GM12878 (cell line): ENCODE data around the gene NRXN3. TPM values are rescaled to one million over a fixed set of nuclear protein-coding genes. Genes with fewer than 3 reads are reported as not detected.

Experiments
- ATAC-seq: fragments of 200-7000 bp; cut with Tn5 transposase; 3 replicates; pipeline ENCODE4 v1.9.1; 2020; ENCODE audit warnings: mild to moderate bottlenecking, moderate library complexity
- BruUV-seq: library from RNA; stranded (reverse); fragments of 400-500 nt; replicated peaks from 2 replicates; lab custom pipeline; 2021; lab: Mats Ljungman, UMichigan
- CTCF ChIA-PET: fragments of 300-600 bp; sonication (Branson Sonifier 250); formaldehyde crosslinking; extraction: SDS; loops from one replicate; lab custom pipeline; 2021; ENCODE audit warnings: inconsistent platforms; lab: Yijun Ruan, JAX
- POLR2A ChIA-PET: fragments of 350-600 bp; formaldehyde crosslinking; extraction: SDS; loops from one replicate; lab custom pipeline; 2021; ENCODE audit warnings: inconsistent platforms; lab: Charles Lee
- RAD21 ChIA-PET: fragments of 300-600 bp; sonication (Branson Sonifier 250); formaldehyde crosslinking; loops from one replicate; lab custom pipeline; 2023; ENCODE audit warnings: antibody characterized with exemption; ENCODE audit not compliant: unreplicated experiment; lab: Charles Lee
- SMC1A ChIA-PET: fragments of 300-600 bp; sonication (Branson Sonifier 250); formaldehyde crosslinking; loops from one replicate; lab custom pipeline; 2023; ENCODE audit not compliant: unreplicated experiment, uncharacterized antibody; lab: Charles Lee
- DNase-seq: peaks from one replicate; pipeline ENCODE4 v3.0.0-alpha.2; 2011; ENCODE audit warnings: low read depth, low spot score
- FAIRE-seq: peaks from 3 replicates; lab custom pipeline; 2011; peaks lifted over from hg19 to GRCh38; lab: Jason Lieb, UNC
- H2AFZ ChIP-seq: 2 replicates; pipeline ENCODE4 v1.6.0; 2011; ENCODE audit warnings: low read depth, low read length, control low read depth; ENCODE audit not compliant: control insufficient read depth
- H3K27ac ChIP-seq: 2 replicates; pipeline ENCODE4 v1.5.1; 2011; ENCODE audit warnings: control low read depth; ENCODE audit not compliant: control insufficient read depth, insufficient read depth
- H3K27me3 ChIP-seq, 2 experiments: replicated peaks in 1 of 2; 2 replicates each; pipeline versions ENCODE4 v1.6.0 to v1.6.1; 2011; ENCODE audit warnings: low read length in 1 of 2; ENCODE audit not compliant: control insufficient read depth in 2 of 2, insufficient read depth in 2 of 2
- H3K36me3 ChIP-seq, 2 experiments: 2 replicates each; pipeline ENCODE4 v1.5.1; 2011; ENCODE audit warnings: low read length in 1 of 2; ENCODE audit not compliant: control insufficient read depth in 2 of 2, insufficient read depth in 2 of 2
- H3K4me1 ChIP-seq: 2 replicates; pipeline ENCODE4 v1.6.1; 2011; ENCODE audit warnings: mild to moderate bottlenecking, low read length, moderate library complexity, mixed read lengths; ENCODE audit not compliant: control insufficient read depth, insufficient read depth
- H3K4me2 ChIP-seq: 2 replicates; pipeline ENCODE4 v1.6.0; 2011; ENCODE audit warnings: control low read depth; ENCODE audit not compliant: control insufficient read depth, insufficient read depth
- H3K4me3 ChIP-seq: fragments of 200-600 bp; sonication (generic); 2 replicates; pipeline ENCODE4 v1.5.1; 2016
- H3K79me2 ChIP-seq: 2 replicates; pipeline ENCODE4 v1.6.0; 2011; ENCODE audit warnings: low read length; ENCODE audit not compliant: control insufficient read depth, insufficient read depth
- H3K9ac ChIP-seq: 2 replicates; pipeline ENCODE4 v1.8.0; 2011; ENCODE audit warnings: low read length, control low read depth, mixed read lengths; ENCODE audit not compliant: control insufficient read depth, insufficient read depth
- H3K9me3 ChIP-seq: replicated peaks from 3 replicates; pipeline ENCODE4 v1.5.1; 2011; ENCODE audit warnings: mild to moderate bottlenecking, low read length; ENCODE audit not compliant: control insufficient read depth, insufficient read depth
- H4K20me1 ChIP-seq: 2 replicates; pipeline ENCODE4 v1.6.0; 2011; ENCODE audit not compliant: control insufficient read depth, insufficient read depth
- EZH2 ChIP-seq: IDR thresholded peaks from 2 replicates; pipeline ENCODE4 v1.6.1; 2012; ENCODE audit warnings: low read depth, mild to moderate bottlenecking, control low read depth, inconsistent platforms, low read length, borderline replicate concordance; ENCODE audit not compliant: control insufficient read depth
- FOXM1 ChIP-seq: IDR thresholded peaks from 2 replicates; pipeline ENCODE4 v1.6.1; 2012; ENCODE audit warnings: low read depth, mild to moderate bottlenecking, inconsistent platforms, low read length, moderate library complexity
- IRF4 ChIP-seq: IDR thresholded peaks from 2 replicates; pipeline ENCODE4 v1.6.1; 2011; ENCODE audit warnings: low read depth, low read length
- MTA3 ChIP-seq: IDR thresholded peaks from 2 replicates; pipeline ENCODE4 v1.6.1; 2012; ENCODE audit warnings: low read length, inconsistent platforms, borderline replicate concordance
- NFXL1 ChIP-seq: fragments of 450-650 bp; IDR thresholded peaks from 2 replicates; pipeline ENCODE4 v1.6.1; 2017; ENCODE audit warnings: antibody characterized with exemption, mild to moderate bottlenecking, borderline replicate concordance
- NR2C1 ChIP-seq: fragments of 450-650 bp; IDR thresholded peaks from 2 replicates; pipeline ENCODE4 v1.6.1; 2017; ENCODE audit warnings: antibody characterized with exemption, mild to moderate bottlenecking, moderate library complexity
- NR2F1 ChIP-seq: fragments of 450-650 bp; conservative IDR thresholded peaks from 2 replicates; pipeline ENCODE4 v1.6.1; 2017; ENCODE audit warnings: mild to moderate bottlenecking
- RAD21 ChIP-seq: IDR thresholded peaks from 2 replicates; pipeline ENCODE4 v1.6.1; 2011; ENCODE audit warnings: mild to moderate bottlenecking, low read depth, low read length, moderate library complexity; ENCODE audit not compliant: insufficient read depth
- SMAD5 ChIP-seq: IDR thresholded peaks from 2 replicates; pipeline ENCODE4 v1.6.1; 2016; ENCODE audit warnings: antibody characterized with exemption, low read depth
- SP1 ChIP-seq: IDR thresholded peaks from one replicate; pipeline ENCODE4 v1.6.1; 2011; ENCODE audit warnings: low read depth, low read length
- SUZ12 ChIP-seq: fragments of 200-600 bp; sonication (generic); IDR thresholded peaks from one replicate; pipeline ENCODE4 v1.6.1; 2018; ENCODE audit warnings: antibody characterized with exemption, mild to moderate bottlenecking; ENCODE audit not compliant: unreplicated experiment
- TAF1 ChIP-seq: IDR thresholded peaks from 2 replicates; pipeline ENCODE4 v1.6.1; 2011; ENCODE audit warnings: mild to moderate bottlenecking, low read depth, low read length, borderline replicate concordance
- WGBS: methylation state at CpG from one replicate; pipeline ENCODE4 v1.1.6; 2016; ENCODE audit warnings: low lambda C conversion rate; ENCODE audit not compliant: insufficient replicate concordance, insufficient coverage; ENCODE audit errors: missing lambda C conversion rate; 5-methylcytosine and 5-hydroxymethylcytosine counted together
- in situ Hi-C: fragments of 300-500 bp; cut with MboI; formaldehyde crosslinking; loops from 9 replicates; pipeline ENCODE4 v1.14.3; 2018; ENCODE audit warnings: mixed read lengths
- intact Hi-C: fragments of 100-400 bp; cut with micrococcal nuclease; formaldehyde crosslinking; loops from one replicate; pipeline ENCODE4 v1.14.2; 2022; ENCODE audit not compliant: unreplicated experiment
- polyA plus RNA-seq, 11 experiments: library from polyadenylated mRNA; depleted of rRNA in 4 of 11; unstranded in 6 of 11; stranded (reverse) in 5 of 11; fragments of >200 nt; fragmentation: Nextera tagmentation in 4 of 11; fragmentation: Illumina TruSeq in 1 of 11; extraction: Ambion mirVana in 4 of 11; extraction: Trizol in 1 of 11; gene quantifications; 1 replicate in 1 of 11; 2 replicates in 10 of 11; pipeline versions ENCODE4 v1.2.1 to v1.2.3, GENCODE V29; 2011 to 2016; ENCODE audit warnings: inconsistent platforms in 2 of 11, missing spikeins in 2 of 11, low read depth in 1 of 11
- total RNA-seq, 4 experiments: library from RNA; depleted of rRNA in 3 of 4; stranded (reverse); fragments of >200 nt in 3 of 4; fragmentation: Illumina TruSeq in 1 of 4; extraction: Trizol in 1 of 4; gene quantifications; 2 replicates each; pipeline versions ENCODE4 v1.2.1 to v1.2.3, GENCODE V29; 2013 to 2021
- TF ChIP-seq, protein P1 (sequence below): fragments of 450-650 bp; IDR thresholded peaks from 2 replicates; pipeline ENCODE4 v1.6.1; 2017; ENCODE audit warnings: borderline replicate concordance
- TF ChIP-seq, protein P2 (sequence below): fragments of 450-650 bp; formaldehyde crosslinking; IDR thresholded peaks from 2 replicates; pipeline ENCODE4 v1.4.0; 2022; ENCODE audit warnings: mild to moderate bottlenecking, moderate library complexity
- TF ChIP-seq, protein P3 (sequence below): fragments of 450-650 bp; IDR thresholded peaks from 2 replicates; pipeline ENCODE4 v1.6.1; 2014; ENCODE audit warnings: mild to moderate bottlenecking
- TF ChIP-seq, protein P4 (sequence below): IDR thresholded peaks from 2 replicates; pipeline ENCODE4 v1.6.1; 2012; ENCODE audit warnings: low read depth, low read length, improper control_type of control experiment

The NRXN3 gene
- total and polyA plus RNA-seq, 10 of the 15 experiments (the other 5 are each of a cell fraction or from before 2014, with no cell fraction given) = 0.52 to 3.3 (median 1.4) TPM

DNA sequence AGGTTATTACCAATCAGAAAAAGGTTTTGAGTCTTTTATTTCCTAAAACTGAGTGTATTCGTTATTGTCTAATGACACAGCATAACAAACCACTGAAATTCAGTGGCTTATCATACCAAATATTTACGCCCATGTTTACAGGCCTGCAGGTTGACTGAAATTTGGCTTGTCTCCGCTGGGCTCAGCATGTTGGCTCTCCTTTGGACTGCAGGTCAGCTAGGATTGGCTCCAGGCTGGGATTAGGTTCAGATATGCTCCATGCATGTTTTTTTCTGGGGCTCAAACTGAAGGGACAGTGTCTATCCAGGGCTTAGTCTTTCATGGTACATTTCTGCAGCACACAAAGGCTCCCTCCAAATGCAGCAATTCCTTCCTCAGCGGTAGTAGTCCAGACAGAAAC, 1471.2 kb downstream of the NRXN3 start:
- Histone ChIP-seq H3K27ac (no peak overlapping the region), H3K4me1 (no peaks in the 10 kb centered on the region), H3K79me2 (no peaks in the 10 kb centered on the region), H3K9ac (no peak overlapping the region), H3K27me3 (no peaks in the 10 kb centered on the region), H3K36me3 (no peaks in the 10 kb centered on the region), H3K4me2 (no peak overlapping the region), H2AFZ (no peak overlapping the region), H3K9me3 (no peaks in the 10 kb centered on the region), H4K20me1 (no peaks in the 10 kb centered on the region), H3K4me3 (no peak overlapping the region)
- FAIRE-seq = no peak
- ChIA-PET SMC1A (no interaction called here), POLR2A (no interaction called here), CTCF (no interaction called here), RAD21 (no interaction called here)
- in situ Hi-C loops = no loop called here
- TF ChIP-seq RAD21 = no peak
- TF ChIP-seq, protein P1, sequence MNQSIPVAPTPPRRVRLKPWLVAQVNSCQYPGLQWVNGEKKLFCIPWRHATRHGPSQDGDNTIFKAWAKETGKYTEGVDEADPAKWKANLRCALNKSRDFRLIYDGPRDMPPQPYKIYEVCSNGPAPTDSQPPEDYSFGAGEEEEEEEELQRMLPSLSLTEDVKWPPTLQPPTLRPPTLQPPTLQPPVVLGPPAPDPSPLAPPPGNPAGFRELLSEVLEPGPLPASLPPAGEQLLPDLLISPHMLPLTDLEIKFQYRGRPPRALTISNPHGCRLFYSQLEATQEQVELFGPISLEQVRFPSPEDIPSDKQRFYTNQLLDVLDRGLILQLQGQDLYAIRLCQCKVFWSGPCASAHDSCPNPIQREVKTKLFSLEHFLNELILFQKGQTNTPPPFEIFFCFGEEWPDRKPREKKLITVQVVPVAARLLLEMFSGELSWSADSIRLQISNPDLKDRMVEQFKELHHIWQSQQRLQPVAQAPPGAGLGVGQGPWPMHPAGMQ = no peak
- TF ChIP-seq, protein P2, sequence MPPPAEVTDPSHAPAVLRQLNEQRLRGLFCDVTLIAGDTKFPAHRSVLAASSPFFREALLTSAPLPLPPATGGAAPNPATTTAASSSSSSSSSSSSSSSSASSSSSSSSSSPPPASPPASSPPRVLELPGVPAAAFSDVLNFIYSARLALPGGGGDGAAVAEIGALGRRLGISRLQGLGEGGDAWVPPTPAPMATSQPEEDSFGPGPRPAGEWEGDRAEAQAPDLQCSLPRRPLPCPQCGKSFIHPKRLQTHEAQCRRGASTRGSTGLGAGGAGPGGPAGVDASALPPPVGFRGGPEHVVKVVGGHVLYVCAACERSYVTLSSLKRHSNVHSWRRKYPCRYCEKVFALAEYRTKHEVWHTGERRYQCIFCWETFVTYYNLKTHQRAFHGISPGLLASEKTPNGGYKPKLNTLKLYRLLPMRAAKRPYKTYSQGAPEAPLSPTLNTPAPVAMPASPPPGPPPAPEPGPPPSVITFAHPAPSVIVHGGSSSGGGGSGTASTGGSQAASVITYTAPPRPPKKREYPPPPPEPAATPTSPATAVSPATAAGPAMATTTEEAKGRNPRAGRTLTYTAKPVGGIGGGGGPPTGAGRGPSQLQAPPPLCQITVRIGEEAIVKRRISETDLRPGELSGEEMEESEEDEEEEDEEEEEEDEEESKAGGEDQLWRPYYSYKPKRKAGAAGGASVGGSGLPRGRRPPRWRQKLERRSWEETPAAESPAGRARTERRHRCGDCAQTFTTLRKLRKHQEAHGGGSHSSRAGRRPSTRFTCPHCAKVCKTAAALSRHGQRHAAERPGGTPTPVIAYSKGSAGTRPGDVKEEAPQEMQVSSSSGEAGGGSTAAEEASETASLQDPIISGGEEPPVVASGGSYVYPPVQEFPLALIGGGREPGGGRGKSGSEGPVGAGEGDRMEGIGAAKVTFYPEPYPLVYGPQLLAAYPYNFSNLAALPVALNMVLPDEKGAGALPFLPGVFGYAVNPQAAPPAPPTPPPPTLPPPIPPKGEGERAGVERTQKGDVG (CRISPR knock-in tag) = no peak
- no peak for TF ChIP-seq FOXM1
- TF ChIP-seq SP1 = no peak
- no peak for TF ChIP-seq IRF4
- TF ChIP-seq, protein P3, sequence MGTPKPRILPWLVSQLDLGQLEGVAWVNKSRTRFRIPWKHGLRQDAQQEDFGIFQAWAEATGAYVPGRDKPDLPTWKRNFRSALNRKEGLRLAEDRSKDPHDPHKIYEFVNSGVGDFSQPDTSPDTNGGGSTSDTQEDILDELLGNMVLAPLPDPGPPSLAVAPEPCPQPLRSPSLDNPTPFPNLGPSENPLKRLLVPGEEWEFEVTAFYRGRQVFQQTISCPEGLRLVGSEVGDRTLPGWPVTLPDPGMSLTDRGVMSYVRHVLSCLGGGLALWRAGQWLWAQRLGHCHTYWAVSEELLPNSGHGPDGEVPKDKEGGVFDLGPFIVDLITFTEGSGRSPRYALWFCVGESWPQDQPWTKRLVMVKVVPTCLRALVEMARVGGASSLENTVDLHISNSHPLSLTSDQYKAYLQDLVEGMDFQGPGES = no peak
- TF ChIP-seq EZH2 = no peak
- TF ChIP-seq SMAD5 = no peak
- TF ChIP-seq NR2F1 = no peak
- TF ChIP-seq, protein P4, sequence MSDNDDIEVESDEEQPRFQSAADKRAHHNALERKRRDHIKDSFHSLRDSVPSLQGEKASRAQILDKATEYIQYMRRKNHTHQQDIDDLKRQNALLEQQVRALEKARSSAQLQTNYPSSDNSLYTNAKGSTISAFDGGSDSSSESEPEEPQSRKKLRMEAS = no peak
- TF ChIP-seq MTA3 = no peak
- no peak for TF ChIP-seq NR2C1
- no peak for TF ChIP-seq TAF1
- no peak for TF ChIP-seq NFXL1
- no peak for TF ChIP-seq SUZ12
- no TSS peak for BruUV-seq
- DNase-seq = no peak
- intact Hi-C loops = no loop called here
- ATAC-seq = no peak
- 0% methylated on average over 2 of the region's 4 CpGs for WGBS
